Dermis blood vessel endothelial cell (primary cell): ENCODE results near the gene DPP6. TPM values are rescaled to one million over a fixed set of nuclear protein-coding genes. Genes with fewer than 3 reads are reported as not detected.
"Not testable (repeated sequence)": the region's sequence is repeated elsewhere in the genome, so short reads cannot be mapped to it uniquely, and the experiment has no call there.

ENCODE experiments used
- DNase-seq: peaks from one replicate; pipeline ENCODE4 v3.0.0; 2010
- total RNA-seq: library from RNA; depleted of rRNA; stranded (reverse); fragments of >200 nt; gene quantifications from 2 replicates; pipeline ENCODE4 v1.2.3, GENCODE V29; 2014

The DPP6 gene
- total RNA-seq, 1 donor from 2014 or later = not detected

DNA sequence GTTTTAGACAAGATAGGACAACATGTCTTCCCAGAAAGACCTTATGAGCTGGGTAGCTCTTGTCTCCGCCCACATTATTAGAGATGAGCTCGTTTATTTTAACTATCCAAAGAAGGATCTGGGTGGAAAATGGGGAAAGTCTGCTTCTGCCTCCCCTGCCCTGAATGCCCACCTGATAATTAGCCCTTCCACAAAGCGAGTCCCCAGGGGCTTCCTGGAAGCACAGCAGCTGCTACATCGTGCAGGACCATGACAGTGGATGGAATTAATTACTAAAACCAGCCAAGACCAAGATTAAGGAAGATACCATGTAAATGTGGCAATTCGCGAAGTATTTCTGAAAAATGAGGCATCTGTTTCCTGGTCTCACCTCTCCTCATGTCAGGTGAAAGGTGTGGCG, 576.4 kb downstream of the DPP6 start:
- no peak for DNase-seq

DNA sequence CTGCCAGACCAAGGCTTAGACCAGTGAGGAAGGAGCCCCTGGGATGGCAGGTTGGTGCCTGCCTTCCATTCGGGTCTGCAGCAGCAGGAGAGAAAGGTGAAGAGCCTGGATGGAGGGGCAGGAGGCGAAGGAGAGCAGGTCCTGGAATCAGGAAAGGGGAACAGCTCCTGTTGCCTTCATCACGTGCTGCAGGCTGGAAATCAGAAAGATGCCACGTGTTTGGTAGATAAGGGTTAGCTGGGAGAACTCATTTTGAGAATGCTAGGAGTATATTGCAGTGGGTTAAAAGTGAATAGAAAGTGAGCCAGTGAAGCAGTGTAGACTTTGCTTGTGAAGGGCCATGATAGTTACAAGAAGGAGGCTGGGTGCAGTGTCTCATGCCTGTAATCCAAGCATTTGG, 579.0 kb downstream of the DPP6 start:
- DNase-seq = no peak

DNA sequence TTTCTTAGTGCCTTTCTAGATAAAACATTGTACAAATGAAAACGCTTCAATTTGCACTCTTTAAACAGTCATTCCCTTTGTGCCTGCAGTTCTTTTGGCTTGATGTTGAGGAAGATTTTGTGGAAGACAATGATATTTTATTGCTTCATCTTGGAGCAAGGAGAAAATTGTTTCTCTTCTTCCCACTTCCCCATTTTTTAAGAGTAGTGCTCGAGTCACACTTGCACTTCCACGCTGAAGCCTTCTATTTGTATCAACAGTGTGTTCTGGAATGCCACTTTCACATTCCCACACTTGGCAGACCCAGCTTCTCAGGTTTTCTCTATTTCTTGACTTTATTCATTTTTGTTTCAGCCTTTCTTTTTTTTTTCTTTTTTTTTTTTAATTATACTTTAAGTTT, 581.4 kb downstream of the DPP6 start:
- no peak for DNase-seq

DNA sequence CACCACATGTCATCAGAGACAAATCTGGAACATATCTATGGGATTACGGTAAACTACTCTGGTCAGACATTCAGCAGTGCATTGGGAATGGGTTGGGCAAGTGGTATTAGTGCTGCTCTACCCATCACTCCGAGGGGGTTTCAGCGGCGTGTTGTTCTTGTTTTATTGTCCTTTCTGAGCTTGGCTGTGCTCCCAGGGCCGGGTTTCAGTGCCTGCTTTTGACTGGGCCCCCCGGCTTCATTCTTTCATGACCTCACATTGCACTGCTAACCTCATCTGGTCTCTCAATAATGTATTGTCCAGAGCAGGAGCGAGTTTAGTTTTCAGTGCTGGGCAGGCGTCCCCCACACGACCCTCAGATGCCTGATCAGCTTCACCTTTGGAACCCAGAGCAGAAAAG, 586.1 kb downstream of the DPP6 start:
- DNase-seq = no peak

DNA sequence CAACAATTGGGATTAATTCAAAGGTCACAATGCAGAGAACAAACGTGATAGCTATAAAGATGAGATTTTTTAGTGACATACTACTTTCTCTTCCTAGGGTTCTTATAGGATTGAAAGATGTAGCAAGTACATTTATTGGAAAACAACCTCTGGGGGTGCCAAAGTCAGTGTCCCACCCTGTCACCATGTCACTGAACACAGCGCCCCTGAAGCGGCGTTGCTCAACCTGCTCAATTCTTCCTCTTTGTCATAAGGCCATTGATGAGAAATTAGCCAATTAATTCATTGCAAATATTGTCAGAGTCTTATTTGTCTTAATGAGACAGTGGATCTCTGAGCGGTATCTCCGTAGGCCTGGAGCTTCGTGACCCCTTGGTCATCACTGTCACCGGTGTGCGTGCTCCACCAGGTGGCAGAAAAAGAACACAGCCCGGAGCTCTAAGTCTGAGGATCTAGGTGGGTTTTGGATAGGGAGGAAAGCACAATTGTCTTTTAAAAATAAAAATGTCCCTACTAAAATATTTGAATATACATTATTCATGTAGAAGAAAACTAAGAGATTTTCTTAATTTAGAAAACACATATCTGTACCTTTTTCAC, 588.2 kb downstream of the DPP6 start:
- no peak for DNase-seq

DNA sequence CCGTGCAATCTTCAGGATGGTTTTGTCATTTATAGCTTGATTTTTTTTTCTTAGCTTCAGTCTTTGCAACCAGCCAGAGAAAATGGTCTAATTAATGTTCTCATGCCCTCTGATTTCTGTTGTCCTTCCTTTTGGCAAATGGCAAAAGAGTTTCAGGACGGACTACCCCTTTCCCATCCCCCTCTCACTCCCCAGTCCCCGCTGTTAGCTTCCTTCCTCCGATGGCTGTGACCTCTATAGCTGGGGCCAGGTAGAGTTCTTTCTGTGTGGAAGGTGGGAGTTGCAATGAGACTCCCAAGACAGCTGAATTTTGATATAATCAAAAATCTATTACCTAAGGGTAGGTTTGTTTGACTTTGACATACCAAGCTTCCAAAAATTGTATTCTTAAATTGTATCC, 588.7 kb downstream of the DPP6 start:
- DNase-seq = no peak

DNA sequence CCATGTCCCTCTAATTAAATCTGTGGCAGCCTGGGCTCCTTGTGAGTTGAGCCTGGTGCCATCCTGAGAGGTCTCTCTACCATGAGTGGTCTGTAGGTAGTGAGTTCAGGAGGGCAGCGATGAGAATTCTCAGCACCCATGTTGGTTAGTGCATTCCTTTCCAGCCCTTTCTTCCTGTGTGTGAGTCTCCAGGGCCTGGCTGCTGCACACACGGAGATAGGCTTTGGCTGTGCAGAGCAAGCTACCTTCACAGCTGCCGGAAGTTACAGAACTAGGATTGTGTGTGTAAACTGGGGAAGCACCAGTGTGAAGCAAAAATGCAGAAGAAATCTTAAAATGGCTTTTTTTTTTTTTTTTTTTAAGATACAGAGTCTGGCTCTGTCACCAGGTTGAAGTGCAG, 592.2 kb downstream of the DPP6 start:
- DNase-seq = no peak

DNA sequence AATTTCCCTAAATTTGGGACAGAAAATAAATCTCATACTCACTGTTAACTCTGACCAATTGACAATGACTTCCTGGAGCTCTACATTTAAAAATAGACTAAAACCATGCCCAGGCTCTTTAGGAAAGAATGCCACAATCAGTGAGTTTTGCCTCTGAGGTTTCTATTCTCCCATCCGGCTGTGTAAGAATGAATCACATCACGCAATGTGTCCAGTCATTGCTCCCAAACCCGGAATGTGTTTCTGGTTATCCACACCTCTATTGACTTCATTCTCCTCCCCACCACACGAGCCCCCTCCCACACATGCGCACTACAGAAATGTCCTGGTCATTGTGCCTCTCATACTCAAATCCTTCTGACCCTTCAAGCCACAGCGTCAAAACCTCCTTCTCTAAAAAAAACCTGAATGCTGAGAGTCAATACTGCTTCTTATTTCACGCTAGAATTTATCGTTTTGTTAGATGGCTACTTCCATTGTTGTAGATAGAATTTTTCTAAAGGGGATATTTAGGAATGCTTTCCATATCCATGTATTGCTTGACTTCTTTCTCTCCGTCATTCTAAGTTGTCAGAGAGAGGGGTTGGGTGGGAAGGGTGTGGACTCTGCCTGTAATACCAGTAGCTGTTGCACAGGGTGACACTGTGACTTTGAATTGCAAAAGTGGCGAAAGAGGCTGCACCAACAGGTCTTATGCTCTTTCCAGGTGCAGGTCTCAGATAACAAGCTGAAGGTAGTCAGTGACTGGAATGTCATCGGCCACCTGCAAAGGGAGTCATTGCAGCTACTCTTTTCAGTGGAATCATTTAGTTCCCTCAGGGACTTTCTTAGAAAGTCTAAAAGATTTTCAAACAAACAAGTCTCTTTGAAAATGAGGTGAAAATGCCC, 594.2 kb downstream of the DPP6 start:
- DNase-seq = no peak

DNA sequence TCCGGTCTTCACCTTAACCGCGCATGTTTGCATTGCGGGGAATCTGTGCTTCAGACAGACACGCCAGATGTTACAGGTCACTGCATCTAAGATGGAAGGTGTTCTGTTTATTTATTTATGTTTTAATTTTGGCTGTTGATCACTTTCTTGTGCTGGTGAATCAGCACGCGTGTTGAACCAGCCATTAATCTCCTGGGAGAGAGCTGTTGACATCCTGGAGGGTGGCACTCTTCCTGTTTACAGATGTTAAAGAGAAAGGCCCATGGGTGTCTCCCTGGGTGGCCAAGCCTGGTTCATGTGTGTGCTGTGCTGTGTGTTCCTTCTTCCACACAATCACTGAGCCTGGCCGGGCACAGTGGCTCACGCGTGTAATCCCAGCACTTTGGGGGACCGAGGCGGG, 595.4 kb downstream of the DPP6 start:
- no peak for DNase-seq

DNA sequence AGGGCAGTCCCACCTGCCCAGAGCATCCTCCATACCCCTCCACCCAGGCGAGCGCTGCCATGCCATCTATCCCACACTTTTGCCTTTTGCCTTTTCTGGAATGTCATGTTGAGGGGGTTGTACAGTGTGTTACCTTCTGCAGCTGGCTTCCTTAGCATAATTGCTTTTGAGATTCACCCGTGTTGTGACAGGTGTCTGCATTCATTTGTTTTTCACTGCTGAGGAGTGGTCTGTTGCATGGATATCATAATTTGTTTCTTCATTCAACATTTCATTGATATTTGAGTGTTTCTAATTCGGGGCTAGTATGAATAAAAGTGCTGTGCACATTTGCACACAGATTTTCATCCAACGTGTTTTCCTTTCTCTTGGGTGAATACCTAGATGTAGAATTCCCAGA, 596.8 kb downstream of the DPP6 start:
- DNase-seq = no peak

DNA sequence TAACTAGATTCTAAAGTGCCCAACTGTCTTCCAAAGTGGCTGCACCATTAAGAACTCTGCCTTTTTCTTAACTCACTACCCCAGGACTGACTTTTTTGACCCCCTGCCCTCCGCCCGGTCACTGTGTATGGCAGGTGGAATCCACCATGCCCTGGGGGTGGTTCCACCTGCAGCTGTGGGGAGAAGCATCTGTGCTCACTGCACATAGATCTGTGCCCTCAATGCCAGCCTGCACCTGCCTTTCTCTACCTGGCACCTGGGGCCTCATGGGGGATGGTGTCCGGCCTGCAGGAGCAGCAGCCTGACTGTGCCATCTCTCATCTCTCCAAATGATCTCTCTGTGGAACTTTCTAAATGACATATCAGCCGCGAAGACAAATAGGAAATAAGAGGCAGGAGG, 597.2 kb downstream of the DPP6 start:
- no peak for DNase-seq

DNA sequence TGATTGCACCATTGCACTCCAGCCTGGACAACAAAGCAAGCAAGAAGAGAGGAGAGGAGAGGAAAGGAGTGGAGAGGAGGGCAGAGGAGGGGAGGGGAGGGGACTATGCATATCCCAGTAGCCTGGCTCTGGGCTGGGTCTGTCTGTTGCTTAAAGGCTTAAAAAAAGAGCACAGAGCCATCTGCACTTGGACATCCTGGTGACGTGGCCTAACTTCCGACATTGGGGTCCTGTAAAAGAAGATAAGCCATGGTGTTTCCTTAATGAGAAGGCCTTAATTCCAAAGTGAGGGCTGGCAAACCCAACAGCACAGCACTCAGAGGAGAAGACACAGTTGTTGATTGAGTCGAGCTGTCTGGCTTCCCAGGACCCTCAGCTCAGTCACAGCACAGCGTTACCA, 598.1 kb downstream of the DPP6 start:
- no peak for DNase-seq

DNA sequence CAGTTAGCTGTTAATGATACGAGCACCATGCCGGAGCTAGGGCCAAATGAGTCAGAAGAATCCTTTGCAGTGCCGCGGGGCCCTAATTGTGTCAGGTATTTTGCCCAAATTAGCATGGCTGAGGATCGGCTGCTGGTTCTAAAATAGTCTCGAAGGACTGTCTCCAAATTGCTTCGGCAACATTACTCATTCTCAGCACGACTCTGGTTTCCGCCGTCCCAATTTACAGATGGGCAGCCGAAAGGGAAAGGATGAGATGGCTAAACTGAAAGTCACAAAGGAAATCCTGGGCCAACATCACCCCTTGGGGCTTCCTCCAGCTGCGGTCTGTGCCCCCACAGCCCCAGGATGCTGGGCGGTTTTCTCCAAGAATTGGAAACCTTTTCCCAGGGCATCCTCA, 599.3 kb downstream of the DPP6 start:
- DNase-seq = no peak

DNA sequence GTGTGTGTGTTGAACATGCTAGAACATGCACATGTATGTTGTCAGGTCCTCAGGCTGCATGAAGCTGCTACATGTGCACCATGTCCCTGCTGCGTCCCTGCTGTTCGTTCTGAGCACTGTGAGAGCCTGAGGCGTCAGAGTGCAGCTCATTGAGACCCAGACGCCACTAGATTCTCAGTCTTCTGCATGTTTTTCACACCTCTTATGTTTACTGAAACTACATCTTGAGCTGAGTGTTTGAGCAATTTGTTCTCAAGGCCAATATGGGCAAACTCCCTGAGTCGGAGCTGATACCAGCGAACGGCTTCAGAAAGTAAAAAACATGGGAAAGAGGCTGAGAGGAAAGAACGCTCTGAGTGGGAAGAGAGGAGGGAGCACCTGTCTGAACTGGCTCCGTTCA, 600.4 kb downstream of the DPP6 start:
- DNase-seq = no peak

DNA sequence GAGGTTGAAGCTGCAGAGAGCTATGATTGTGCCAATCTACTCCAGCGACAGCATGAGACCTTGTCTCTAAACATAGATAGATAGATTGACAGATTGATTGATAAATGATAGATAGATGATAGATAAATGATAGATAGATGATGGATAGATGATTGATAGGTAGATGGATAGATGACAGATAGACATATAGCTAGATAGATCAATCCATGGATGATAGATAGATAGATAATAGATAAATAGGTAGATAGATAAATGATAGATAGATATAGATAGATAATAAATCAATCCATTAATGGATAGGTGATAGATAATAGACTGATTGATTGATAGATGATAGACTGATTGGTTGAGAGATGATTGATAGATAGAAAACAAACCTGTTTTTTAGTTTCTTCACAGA, 601.1 kb downstream of the DPP6 start:
- no peak for DNase-seq

DNA sequence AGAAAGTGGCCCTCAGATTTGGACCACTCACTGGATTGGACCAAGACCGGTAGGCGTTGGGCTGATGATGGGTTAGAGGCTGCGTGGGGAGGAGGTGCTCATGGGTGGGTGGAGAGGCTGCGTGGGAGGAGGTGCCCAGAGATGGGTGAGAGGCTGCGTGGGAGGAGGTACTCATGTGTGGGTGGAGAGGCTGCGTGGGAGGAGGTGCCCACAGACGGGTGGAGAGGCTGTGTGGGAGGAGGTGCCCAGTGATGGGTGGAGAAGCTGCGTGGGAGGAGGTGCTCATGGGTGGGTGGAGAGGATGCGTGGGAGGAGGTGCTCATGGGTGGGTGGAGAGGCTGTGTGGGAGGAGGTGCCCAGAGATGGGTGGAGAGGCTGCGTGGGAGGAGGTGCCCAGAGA, 604.4 kb downstream of the DPP6 start:
- DNase-seq = no peak

DNA sequence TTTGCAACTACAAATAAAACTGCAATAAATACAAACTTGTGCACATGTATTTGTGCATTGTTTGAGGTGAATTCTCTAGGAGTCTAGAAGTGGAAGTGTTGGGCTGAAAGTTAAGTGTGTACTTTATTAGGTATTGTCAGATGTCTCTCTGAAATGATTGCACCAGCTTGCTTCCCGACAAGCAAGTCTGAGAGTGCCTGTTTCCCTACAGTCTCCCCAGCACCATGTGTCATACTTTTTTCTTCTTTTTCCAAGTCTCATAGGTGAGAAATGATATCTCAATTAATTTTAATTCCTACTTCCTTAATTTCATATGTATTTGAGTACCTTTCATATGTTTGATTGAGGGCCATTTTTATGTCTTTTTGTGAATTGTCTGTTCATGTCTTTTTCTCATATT, 614.6 kb downstream of the DPP6 start:
- DNase-seq = no peak

DNA sequence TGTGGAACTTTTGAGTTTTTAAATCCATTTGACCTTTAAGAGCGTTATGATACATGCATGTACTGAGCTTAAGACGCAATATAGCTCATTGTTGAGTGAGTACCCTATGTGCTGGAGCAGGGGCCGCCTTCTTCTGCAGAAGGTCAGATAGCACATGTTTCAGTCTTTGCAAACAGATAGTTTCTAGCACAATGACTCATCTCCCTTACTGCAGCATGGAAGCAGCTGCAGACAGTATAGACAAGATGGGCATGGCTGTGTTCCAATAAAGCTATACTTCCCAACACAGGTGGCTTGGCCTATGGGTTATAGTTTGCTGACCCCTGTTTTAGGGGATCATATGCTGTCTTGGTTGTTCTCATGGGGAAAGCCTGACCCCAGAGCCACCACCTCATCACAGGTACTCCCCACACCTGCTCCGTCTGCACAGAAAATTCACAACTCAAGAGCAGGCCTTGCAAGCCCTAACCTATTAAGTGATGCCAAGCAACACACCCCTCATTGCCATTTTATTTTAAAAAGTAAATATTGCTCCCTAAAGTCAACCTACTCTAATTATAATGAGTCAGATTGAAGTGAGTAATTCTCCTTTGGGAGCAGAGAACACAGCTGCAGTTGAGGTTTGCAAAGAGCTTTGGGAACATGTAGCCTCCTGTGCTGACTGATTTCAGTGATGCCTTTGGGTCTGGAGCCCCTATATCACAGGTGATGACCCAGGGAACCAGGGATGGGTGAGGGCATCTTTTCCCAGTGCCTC, 620.6 kb downstream of the DPP6 start:
- DNase-seq = no peak

DNA sequence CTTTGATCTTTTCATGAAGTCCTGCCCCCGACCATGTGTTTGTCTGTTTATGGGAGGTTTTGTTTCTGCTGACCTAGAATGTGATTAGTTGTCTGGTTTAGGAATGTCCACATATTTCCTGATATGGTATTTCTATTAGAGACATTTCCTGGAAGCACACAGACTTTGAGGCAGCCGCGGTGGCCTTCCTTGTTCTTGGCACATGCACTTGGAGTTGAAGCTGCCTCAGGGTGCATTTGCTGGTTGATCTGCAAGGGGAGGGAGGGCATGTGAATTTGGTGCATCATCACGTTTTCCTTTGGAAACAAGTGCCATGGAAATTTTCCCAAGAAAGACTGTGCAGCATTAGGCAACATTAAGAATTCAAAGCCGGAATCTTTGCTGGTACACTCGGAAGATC, 622.0 kb downstream of the DPP6 start:
- no peak for DNase-seq

DNA sequence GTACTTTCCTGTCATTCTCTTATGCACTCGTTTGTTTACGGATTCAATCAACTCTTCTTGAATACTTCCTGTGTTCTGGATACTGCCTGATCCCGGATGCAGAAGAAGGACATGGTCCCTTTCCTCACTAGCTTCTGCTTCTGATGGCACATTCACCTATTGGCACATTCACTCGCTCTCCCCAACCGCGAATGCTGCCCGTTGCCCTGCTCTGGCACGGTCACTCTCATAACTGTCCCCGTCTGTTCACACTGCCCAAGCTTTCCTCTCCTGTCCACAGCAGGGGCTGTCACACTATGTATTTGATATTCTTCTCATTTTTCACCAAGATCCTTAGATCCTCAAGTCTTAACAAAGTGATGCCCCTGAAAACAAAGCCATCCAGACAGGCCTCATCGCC, 623.4 kb downstream of the DPP6 start:
- no peak for DNase-seq

DNA sequence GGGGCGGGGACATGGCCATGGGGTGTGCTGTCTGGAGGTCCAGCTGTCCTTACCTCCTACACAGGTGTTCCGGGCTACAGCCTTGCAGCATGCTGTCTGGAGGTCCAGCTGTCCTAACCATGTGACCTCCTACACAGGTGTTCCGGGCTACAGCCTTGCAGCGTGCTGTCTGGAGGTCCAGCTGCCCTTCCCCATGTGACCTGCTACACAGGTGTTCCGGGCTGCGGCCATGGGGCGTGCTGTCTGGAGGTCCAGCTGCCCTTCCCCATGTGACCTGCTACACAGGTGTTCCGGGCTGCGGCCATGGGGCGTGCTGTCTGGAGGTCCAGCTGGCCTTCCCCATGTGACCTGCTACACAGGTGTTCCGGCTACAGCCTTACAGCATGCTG, 623.8 kb downstream of the DPP6 start:
- DNase-seq = not testable (repeated sequence)

DNA sequence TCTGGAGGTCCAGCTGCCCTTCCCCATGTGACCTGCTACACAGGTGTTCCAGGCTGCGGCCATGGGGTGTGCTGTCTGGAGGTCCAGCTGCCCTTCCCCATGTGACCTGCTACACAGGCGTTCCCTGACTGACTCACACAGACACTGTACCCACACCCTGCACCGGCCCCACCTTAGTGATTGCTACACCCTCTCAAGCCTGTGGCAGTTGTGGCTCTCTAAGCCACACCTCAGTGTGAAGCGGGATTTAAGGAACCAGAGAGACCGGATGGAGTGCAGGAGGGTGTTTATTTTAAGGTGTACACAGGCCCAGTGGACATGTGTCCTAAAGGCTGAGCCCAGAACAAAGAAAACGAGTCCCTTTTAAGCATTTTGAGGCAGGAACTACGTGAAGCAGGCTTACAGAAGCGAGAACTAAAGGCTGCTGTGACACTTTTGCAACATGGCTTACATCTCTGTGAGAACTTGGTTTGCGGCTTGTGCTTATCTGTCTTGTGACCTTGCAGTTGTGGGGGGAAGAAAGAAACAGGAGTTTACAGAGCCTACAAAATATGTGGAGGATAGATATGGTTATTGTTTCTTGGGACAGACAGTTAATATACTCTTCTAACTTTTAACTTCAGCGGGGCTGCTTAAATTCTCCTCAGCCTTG, 624.4 kb downstream of the DPP6 start:
- DNase-seq = no peak

DNA sequence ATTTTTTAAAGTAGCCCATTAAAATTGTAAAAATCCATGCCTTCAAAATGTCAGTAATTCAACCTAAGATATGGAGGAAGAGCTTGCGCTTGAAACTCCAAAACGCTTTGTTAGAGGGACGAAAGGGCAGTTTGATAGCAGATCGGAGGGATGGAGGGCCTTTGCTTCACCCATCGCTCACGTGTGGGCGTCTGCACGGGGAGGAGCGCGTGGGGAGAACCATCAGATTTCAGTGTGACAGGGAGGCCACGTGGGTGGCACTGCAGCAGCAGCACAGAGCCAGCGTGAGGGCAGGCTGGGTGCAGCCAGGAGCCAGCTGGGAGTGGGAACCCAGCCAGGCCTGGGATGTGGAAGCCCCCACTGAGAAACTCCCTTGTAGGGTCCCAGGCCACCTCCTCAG, 625.3 kb downstream of the DPP6 start:
- DNase-seq = no peak
